ENCODE data around the gene PKNOX2.

Gene PKNOX2

DNA sequence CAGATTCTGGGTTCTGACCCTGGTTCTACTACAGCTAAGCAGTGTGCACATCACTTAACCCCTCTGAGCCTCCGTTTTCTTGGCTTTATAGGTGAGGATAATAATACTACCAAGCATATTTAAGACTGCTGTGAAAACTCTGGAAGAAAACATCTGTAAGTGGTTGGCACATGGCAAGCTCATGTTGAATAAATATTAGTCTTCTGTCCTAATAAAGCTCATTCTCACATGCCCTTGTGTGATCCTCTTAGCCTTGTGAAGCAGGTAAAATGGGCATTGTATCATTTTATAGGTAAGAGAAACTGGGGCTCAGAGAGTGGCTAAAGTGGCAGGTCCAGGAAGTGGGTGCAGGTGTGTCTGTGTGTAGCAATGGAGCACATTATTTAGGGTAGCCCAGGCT, 8.5 kb downstream of the PKNOX2 start:
- DNase-seq (ENCODE audit: low read depth in 2 of 2), result no peak

DNA sequence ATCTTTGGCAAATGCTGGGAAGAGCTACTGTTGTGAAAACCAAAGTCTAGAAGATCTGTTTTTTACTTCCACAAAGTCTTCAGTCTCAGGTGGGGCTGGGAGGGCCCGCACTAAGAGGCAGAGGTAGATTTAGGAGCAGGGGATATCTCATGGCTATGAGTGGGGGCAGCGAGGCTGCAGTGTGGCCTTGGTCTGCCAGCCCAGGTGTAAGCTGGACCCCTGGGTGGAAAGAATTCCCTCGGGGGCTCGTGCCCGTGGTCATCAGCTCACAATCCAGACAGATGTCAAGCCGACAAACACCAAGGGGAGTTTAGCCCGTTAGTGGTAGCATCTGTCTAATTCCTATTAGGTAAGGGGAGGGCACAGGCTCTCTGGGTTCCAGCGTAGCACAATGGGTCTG, 9.0 kb downstream of the PKNOX2 start:
- DNase-seq (ENCODE audit: low read depth in 2 of 2), result no peak

DNA sequence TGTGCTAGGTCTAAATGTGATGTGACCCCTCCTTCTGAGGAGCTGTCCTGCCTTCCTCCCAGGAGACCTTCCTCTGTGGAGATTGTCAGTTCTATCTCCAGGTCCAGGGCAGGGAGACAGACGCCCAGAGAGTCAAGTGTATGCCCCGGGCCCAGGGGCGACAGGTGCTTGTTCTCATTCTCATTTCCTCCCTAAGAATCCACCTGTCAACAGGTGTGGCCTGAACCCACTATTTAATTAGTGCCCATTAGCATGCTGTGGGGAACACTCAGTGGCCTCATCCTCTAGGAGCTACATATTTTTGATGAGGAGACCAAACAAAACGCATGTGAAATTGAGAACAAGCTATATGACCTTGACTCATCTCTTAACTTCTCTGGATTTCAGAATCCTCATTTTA, 9.5 kb downstream of the PKNOX2 start:
- DNase-seq (ENCODE audit: low read depth in 2 of 2), result no peak

DNA sequence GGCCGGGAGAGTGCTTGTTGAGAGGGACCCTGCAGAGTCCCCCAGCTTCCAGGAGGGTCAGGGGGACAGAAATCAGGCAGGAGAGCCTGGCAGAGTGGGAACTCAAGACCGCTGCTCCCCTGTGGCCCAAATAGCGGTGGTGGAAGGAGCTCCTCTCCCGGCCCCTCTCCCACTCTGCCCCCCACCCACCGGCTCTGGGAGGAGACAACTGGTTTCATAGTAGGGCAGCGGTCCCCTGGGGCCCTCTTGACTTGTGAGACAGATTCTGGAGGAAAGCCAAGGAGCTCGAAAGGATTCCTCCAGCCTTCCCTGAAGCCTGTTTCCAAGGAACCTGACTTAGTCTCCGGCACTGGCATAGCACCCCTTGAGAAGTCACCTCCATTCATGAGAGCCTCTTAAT, 10.1 kb downstream of the PKNOX2 start:
- DNase-seq (ENCODE audit: low read depth in 2 of 2), result no peak

DNA sequence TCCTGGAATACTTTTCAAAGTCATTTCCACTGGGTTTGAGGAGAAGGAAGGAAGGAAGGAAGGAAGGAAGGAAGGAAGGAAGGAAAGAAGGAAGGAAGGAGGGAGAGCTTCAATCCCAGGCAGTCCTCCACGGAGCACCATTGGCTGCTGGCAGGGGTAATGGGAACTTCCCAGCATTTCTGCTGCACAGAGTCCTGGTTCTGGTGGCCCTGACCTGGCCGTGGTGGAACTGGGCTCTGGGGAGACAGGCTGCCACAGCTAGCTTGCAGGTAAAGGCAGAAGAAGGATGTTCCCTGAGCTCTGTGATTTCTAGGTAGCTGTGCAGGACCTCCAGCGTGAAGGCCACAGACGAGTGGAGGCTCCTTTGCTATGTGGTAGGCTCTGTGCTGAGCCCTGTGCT, 10.6 kb downstream of the PKNOX2 start:
- DNase-seq (ENCODE audit: low read depth in 2 of 2), result no peak

DNA sequence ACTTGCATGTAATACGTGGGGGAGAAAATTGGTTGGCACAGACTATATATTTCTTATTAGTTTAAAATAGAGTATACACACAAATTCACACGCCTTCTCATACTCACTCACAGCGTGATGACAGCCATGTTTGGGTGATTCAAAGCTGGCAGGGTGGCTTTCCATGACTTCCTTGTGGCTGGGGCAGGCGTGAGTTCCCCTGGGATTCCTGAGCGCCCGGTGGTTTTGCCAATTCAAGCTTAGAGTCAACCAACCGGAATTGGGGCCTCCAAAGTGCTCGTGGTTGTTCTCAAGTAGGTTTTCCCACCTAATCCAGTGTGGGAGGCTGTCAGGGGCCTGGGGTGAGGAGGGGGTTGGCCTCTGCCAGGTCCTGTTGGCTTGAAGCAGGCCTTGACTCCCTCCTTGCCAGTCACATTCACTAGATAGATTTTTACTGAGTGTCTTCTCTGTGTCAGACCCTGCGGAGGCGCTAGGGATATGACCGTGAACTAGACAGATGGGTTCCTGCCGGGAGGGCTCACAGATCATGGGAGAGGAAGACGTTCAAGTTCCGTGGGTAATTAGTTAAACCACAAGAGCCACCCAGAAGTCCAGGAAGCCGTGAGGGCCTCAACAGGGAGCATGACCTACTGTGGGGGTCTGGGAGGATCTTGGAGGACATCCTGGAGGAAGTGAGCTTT, 11.5 kb downstream of the PKNOX2 start:
- no peak for DNase-seq (ENCODE audit: low read depth in 2 of 2)

DNA sequence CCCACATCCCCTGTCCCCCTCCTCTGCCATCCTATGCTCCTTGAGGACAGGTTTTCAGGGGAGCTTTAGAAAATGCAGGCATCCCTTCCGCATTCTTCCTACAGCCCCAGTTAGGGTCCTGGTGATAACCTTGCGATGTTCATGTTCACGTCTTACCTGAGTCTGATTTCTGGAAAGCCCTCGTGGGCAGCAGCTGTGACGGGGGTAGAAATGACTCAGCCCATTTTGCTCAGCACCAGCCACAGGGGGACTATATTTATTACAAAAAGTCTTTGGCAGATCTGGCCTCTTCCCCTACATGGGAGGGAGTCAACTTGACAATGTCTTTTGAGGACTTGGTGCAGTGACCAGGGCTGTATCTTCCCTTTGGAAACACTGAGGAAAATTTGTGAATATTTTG, 12.3 kb downstream of the PKNOX2 start:
- DNase-seq (ENCODE audit: low read depth in 2 of 2), result no peak

DNA sequence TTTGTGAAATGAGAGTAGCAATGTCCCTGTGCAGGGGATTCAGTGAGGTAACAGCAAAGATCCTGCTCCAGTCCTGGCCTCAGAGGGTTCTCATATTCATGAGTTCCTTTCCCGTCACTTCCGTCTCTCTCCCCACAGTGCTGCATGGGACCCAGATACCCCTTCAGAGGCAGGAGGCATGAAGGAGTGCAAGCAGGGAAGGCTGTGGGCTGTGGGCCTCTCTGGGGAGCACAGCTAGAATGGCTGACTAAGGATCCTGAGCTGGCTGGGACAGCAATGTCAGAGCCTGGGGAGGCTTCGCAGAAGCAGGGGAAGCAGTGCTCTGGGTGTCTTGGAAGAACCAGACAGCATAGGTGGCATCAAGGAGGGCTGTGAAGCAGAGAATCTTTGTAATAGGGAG, 13.0 kb downstream of the PKNOX2 start:
- no peak for DNase-seq (ENCODE audit: low read depth in 2 of 2)

DNA sequence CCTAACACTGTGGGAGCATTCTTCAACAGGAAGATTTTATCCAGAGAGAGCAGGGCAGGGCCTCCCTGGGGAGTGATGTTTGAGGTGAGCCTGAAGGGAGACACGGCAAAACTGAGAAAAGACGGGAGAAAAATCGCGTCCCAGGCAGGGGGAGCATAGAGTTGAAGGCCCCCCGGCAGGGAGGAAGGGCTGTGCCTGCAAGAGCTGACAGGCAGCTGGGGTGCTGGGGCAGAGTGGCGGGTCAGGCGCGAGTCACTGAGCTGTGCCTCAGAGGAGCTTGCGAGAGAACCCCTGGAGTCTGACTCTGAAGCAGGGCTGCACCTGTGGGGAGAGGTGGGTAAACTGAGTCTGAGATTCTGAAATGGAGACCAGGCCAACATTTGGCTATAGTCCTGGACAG, 14.8 kb downstream of the PKNOX2 start:
- no peak for DNase-seq (ENCODE audit: low read depth in 2 of 2)

DNA sequence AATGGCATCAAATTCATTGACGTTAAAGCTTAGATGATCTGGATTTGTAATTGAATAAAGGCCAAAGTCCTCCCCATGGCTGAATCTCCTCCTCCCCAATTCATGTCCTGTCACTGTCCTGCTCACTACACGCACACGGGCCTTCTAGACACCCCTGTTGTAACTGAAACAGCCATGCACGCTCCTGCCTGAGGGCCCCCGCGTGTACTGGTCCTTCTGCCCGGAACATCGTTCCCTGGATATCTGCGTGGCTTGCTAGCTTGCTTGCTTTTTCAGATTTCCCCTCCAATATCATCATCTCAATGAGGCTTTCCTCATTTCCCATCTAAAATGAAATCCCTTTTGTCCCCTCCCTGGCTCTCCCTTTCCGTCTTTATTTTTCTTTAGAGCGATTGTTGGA, 15.3 kb downstream of the PKNOX2 start:
- no peak for DNase-seq (ENCODE audit: low read depth in 2 of 2)

DNA sequence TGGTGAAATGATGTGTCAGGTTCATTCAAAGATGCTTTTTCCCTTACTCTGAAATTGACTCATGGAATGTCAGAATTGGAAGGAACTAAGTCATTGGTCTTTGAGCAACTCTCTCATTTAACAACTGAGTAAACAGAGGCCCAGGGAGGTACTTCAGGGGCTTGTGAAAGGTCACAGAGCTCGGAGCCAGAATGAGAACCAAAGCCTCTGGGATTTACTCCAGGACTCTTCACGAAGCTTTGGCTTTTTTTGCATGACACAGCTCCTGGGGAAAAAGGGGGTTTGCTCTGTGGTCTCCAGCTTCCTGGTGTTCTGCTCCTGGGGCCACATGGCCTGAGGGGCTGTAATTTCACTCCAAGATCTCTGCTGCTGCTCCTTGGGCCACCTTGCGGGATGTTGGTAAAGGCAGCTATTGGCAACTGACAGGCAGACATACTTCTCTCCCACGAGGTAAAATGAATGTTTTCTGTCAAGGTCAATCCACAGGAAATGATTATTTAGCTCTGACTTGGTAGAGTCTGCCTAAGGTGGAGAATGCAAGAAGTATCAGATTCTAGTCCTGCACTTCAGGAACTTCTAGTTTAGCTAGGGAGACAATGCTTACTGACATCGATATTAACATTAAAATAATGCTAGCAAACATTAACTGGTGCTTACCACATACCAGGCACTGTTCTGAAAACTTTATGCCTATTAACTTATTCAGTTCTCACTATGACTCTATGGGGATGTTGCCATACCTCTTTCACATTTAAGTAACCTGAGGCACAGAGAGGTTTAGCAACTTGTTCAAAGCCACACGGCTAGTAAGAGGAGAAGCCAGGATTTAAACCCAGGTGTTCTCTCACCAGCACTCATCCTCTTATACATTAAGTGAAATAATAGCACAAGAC, 16.1 kb downstream of the PKNOX2 start:
- no peak for DNase-seq (ENCODE audit: low read depth in 2 of 2)

DNA sequence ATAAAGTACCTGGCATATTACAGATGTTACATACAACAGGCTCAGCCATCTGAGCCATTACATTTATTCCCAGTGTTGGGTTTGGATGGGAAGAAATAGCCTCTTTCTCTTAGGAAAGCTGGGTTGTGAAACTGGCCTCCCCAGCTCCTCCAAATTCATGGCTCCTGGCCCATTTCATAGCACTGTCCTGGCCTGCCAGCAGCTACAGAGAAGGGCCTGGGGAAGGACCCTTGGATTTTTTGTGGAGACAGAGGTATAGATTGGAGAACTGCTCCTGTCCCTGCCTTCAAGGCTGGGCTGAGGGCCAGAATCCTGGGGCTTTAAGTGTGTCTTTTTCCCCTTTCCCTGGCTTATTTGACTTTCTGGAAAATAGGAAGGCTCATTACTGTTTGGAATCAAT, 18.0 kb downstream of the PKNOX2 start:
- DNase-seq (ENCODE audit: low read depth in 2 of 2), result no peak

DNA sequence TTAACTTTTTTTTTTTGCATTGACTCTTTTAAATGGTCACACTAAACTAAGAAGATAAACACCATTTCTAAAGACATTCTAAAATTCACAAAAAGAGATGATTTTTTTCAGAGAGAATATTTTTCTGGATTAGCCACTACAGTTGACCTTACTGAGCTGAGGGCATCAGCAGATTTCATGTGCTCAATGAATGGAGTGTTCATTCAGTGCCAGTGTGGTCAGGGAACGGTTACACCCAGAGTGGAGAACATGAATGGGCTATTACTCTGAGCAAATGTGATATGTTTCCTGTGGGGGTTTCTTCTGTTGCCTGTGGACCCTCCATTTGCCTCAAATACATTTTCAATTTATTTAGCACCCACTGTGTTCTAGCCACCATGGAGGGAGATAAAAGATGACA, 19.1 kb downstream of the PKNOX2 start:
- DNase-seq (ENCODE audit: low read depth in 2 of 2), result no peak

DNA sequence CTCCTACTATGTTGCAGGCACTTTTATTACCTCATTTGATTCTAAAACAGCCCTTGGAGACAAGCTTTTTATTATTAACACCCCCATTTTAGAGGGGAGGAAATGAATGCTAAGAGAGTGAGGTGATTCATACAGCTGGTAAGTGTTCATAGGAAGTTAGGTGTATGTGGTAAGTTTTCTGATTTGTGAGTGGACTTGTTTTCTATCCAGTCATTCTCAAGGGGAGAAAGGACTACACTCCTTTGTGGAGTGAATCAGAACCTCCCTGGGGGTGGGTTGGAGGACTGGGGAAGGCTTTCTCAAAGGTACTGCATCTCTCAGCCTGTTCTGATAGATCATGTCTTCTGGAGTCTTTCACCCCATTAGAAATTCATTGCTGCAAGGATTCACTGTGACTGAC, 23.5 kb downstream of the PKNOX2 start:
- no peak for DNase-seq (ENCODE audit: low read depth in 2 of 2)

DNA sequence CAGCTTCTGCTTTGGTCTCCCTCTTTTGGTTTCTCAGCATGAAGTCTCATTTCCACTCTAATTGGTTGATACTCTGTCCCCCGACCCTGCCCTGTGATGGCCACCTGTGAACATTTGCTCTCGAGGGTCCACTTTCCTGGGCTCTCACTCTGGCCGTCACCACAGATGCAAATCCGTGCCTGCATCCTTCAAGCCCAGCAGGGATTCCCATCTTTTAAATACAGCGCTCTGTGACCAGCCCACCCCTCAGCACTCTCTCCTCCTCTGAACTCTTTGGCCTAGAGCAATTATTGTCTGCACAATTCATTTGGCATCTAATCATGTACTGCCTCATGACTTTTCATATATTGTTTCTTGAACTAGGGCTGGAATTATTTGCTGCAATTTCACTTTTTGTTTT, 26.0 kb downstream of the PKNOX2 start:
- no peak for DNase-seq (ENCODE audit: low read depth in 2 of 2)

DNA sequence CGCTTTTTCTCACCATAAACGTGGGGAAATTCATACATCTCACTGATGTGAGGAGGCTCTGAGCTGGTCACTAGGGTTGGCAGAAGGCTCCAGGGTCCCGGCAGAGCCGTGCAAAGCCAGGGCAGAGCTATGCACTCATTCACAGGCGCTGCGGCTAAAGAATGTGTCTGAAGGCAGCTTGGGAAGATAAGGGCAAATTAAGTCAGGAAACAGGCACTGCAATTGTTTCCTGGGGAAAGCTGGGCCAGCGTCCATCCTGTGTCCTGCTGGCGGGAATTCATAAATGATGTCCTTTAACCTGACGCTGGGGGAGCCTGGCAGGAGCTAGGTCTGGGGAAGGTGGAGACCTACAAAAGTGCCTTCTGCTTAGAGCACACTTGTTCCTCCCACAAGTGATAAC, 27.6 kb downstream of the PKNOX2 start:
- no peak for DNase-seq (ENCODE audit: low read depth in 2 of 2)

DNA sequence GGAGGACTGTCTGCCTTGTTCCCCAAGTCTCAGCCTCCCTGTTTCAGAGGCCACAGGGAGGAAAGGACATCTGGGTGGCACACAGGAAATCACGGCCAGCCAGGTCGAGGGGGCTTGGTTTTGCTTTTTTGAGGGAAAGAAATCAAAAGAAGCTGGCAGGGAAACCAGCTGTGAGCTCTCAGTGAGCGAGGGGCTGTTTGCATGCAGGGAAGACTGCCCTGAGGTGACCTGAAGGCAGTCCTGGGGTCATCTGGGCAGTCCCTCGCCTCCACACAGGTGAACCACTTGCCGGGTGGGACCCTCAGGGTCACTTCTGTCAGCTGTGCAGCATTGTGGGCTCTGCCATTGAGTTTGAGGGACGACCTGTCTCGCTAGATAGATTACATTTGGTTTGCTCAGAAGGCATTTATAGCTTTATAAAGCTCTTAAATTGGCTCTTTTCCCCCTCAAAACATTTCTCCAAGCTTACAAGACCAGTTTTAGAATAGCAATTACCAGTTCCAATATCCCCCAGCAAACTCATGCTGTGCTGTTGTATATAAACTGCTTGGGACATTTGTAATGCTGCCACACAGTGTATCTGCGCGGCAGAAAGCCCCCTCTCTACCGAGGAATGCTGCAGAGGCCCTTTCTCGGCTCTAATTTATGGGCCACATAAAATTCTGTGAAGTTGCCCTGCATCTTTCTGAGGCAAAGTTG, 28.3 kb downstream of the PKNOX2 start:
- no peak for DNase-seq (ENCODE audit: low read depth in 2 of 2)

DNA sequence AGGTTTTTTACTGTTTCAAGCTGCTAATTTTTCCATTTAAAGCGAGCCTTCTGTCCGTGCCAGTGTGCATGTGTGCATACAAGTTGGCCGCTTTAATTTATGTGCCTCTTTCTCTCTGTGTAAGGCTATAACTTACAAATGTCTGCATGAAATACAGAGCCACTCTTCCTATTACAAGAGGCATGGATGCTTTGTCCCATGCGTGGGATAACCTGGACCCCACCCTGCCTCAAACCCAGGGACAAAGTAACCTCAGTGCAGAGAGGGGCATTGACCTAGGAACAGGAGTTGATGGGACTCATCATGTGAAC, 28.8 kb downstream of the PKNOX2 start:
- DNase-seq (ENCODE audit: low read depth in 2 of 2), result no peak

DNA sequence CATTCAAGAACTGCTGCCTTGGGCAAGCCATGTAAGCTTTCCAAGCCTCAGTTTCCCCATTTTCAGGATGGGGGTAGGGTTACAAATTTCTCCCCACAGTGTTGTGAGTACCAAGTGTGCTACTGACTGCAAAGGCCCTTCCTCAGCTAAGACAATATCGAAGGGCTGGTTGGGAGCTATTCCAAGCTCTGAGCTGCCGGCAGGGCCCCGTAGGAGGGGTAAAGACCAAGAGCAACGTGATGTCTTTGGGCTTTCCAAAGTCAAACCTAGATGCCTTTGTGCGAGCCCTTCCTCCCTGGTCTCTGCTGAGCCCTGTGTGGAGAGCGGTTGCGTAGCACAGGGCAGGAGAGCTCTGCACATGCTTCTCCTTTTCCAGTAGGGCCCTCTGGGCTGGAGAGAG, 29.3 kb downstream of the PKNOX2 start:
- DNase-seq (ENCODE audit: low read depth in 2 of 2), result no peak

DNA sequence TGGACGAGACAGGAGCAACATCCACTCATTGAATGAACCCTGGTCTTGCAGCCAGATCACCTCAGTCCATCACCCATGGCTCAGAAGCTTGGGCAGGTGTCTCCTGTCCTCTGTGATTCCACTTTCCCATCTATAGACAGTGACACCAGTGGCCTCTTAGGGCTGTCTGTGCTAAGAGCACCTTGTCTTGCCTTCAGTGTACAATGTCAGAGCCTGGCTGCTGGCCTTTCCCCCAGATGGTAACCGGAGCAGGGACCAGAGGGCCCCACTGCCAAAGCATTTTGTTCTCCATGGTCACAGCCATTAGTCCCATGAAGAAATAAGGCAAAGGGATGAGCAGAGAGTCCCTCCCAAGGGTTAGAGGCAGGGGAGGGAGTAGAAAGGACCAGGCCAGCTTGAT, 35.4 kb downstream of the PKNOX2 start:
- no peak for DNase-seq (ENCODE audit: low read depth in 2 of 2)

DNA sequence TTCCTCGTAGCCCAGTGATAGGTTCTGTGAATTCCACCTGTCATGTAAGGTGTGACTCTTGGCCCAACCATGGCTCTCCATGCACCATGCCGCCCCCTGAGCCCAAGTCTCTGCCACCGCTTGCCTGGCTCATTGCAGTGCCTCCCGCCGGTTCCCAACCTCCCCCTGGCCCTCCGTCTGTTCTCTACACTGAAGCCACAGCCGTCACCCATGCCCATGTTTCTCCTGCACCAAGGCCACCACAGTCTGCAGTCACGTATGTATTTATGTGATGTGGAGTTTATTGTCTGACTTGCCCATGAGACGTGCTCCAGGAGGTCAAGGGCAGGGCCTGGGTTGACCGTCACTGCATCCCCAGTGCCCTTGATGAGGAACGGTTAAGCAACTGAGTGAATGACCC, 35.9 kb downstream of the PKNOX2 start:
- DNase-seq (ENCODE audit: low read depth in 2 of 2), result no peak

DNA sequence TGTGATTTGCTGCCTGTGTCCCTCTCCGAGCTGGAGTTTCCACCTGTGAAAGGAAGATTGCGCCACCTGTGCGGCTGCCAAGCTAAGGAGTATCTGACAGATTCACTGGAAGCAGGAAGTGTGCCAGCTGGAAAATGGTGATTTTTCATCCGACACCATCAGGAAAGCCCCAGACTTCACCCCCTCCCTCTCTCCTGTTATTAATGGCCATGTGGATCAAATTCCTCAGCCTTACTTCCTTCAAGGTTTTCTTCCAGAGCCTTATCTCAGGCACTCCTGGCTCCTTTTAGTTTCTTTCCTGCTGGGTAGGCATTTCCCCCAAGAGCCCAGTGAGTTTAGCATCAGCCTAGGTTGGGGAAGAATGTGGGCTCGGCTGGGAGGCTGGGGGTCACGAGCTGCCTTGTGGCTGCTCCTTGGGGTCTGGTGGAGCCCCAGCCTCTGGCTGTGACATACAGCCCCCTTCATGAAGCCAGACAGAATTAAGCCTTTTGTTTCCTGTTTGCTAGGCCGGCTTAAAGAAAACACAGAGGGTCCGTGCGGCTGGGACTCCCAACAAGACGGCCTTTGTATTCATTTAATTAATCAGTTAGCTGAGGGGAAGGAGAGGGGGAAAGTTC, 37.1 kb downstream of the PKNOX2 start:
- DNase-seq (ENCODE audit: low read depth in 2 of 2), result no peak

Measured in stimulated activated CD8-positive, alpha-beta memory T cell treated with anti-CD3 and anti-CD28 coated beads, Interleukin-7, amount 100 ng/mL, for 4 hours (primary cell).